Testis (tissue), 2 donors: ENCODE results near the gene SLC2A5.

Source experiments
- POLR2A ChIP-seq: fragments of 450-650 bp; IDR thresholded peaks from one replicate; pipeline ENCODE4 v1.6.1; 2017; ENCODE audit warnings: antibody characterized with exemption, mild to moderate bottlenecking, moderate library complexity
- TF ChIP-seq, protein P1 (sequence below), 3 experiments: fragments of 450-650 bp in 2 of 3; fragments of 200-600 bp in 1 of 3; sonication (generic) in 1 of 3; IDR thresholded peaks; one replicate each; pipeline ENCODE4 v1.5.1; 2016 to 2019; ENCODE audit warnings: antibody characterized with exemption in 3 of 3, mild to moderate bottlenecking in 2 of 3, moderate library complexity in 1 of 3

DNA sequence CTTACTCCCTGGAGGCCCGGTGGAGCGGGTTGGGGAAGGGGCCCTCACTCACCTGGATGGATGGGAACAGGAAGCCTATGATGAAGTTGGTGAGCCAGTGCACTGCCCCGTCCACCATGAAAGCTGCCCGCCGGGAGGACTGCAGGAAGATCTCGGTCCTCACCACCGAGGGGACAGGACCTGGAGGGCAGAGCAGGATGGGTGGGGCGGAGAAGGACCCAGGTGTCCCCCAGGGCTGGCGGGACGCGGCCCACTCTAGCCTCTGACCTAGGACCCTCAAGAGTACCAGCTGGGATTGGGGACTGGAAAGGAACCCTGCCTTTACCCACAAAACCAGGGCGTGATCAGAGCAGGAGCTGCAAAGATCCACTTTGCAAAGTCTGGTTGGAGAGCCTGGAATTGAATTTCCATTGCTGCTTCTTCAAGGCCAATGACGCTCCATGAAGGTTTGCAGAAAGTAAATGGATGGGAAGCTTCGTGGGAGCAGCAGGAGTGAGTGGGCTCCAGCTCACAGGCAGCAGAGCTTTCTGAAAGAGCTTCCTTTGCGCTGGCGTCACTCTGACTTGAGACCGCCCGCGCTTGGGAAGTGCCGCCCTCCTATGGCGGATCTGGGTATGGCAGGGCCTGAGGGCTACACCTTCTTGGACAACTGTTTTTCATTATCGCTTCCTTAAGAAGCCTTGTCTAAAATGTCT lies 64.6 kb downstream of the SLC2A5 start:
- no peak for TF ChIP-seq POLR2A
- TF ChIP-seq, protein P1, sequence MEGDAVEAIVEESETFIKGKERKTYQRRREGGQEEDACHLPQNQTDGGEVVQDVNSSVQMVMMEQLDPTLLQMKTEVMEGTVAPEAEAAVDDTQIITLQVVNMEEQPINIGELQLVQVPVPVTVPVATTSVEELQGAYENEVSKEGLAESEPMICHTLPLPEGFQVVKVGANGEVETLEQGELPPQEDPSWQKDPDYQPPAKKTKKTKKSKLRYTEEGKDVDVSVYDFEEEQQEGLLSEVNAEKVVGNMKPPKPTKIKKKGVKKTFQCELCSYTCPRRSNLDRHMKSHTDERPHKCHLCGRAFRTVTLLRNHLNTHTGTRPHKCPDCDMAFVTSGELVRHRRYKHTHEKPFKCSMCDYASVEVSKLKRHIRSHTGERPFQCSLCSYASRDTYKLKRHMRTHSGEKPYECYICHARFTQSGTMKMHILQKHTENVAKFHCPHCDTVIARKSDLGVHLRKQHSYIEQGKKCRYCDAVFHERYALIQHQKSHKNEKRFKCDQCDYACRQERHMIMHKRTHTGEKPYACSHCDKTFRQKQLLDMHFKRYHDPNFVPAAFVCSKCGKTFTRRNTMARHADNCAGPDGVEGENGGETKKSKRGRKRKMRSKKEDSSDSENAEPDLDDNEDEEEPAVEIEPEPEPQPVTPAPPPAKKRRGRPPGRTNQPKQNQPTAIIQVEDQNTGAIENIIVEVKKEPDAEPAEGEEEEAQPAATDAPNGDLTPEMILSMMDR (IDR thresholded peaks at IDR 0.05): peak; percentile 82 to 93 (median 91)
